SU-DHL-6 (cell line): ENCODE measurements around the gene CAV1.

Source experiments
- CTCF ChIP-seq: fragments of 200-600 bp; sonication (generic); IDR thresholded peaks from one replicate; pipeline ENCODE4 v1.5.1; 2017; ENCODE audit warnings: antibody characterized with exemption, mild to moderate bottlenecking, low read length, moderate library complexity; ENCODE audit not compliant: insufficient read depth, poor library complexity, severe bottlenecking
- EZH2phosphoT487 ChIP-seq: fragments of 200-600 bp; sonication (generic), shearing (Covaris generic); conservative IDR thresholded peaks from 2 replicates; pipeline ENCODE4 v1.6.1; 2018; ENCODE audit warnings: mild to moderate bottlenecking, antibody characterized with exemption, low read length, moderate library complexity, mixed read lengths

- TF ChIP-seq CTCF (no peak), EZH2phosphoT487 (no peak)
Measured at GRCh38 chr7:116497708-116498107, 27.1 kb upstream of the CAV1 start.
